22Rv1 (cell line): ENCODE data around the gene UTP11.

Experiments
- H3K27ac ChIP-seq: fragments of 450-650 bp; 2 replicates; pipeline ENCODE4 v1.5.1; 2017
- CTCF ChIP-seq: fragments of 450-650 bp; IDR thresholded peaks from 2 replicates; pipeline ENCODE4 v1.5.1; 2017; ENCODE audit warnings: mild to moderate bottlenecking
- ZFX ChIP-seq: fragments of 450-650 bp; IDR thresholded peaks from 2 replicates; pipeline ENCODE4 v1.6.1; 2017; ENCODE audit warnings: antibody characterized with exemption, borderline replicate concordance

Gene UTP11

DNA sequence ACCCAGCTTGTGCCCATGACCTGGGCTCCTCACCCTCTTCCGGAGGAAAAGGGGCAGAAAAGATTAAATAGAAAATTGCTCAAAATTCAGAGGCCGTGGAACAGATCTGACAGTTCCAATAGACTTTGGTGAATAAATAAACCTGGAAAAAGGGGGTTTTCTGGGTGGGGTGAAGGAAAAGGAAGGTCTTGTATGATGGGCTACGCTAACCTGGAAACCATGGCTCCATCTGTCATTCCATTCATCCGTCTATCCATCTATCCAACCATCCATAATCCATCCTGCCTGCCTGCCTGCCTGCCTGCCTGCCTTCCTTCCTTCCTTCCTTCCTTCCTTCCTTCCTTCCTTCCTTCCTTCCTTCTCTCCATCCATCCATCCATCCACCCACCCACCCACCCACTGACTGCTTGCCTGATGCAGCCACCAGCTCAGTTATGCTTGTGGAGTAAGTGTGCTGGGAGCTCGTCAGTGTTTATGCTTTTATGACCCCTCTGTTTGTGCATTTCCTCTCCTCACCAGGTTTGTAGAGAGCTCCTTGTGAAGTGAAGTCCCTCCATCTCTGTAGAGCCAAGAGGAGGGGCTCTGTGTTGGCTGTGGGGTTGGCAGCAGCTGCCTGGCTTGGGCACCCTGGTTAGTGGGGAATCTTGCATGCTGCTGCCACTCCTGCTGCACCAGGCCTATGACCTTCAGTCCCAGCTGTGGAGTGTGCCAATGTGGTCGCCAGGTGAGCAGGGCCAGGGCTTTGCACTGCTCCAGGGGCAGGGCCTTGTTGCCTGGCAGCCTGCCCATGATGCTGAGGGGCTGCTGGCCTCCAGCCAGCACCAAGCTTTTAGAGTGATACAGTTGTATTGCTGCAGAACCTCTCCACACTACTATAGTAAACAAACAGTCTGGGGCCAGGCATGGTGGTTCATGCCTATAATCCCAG lies 50.1 kb downstream of the UTP11 start:
- no peak for TF ChIP-seq CTCF
- no peak overlapping the region for H3K27ac ChIP-seq

GRCh38 chr1:38063616-38064015 lies 51.1 kb downstream of the UTP11 start:
- no peak for TF ChIP-seq CTCF
- no peak for TF ChIP-seq ZFX
- H3K27ac ChIP-seq = no peak overlapping the region

GRCh38 chr1:38064197-38064903 lies 51.8 kb downstream of the UTP11 start:
- no peak overlapping the region for H3K27ac ChIP-seq
- no peak for TF ChIP-seq ZFX
- TF ChIP-seq CTCF = no peak

- TF ChIP-seq ZFX (no peak), CTCF (no peak)
- H3K27ac ChIP-seq = no peak overlapping the region
These were observed 55.9 kb downstream of the UTP11 start for GRCh38 chr1:38068220-38068979.

- TF ChIP-seq ZFX = no peak
- TF ChIP-seq CTCF = no peak
- H3K27ac ChIP-seq = no peak overlapping the region
These were observed 56.4 kb downstream of the UTP11 start for GRCh38 chr1:38068980-38069340.

- H3K27ac ChIP-seq = no peak overlapping the region
- TF ChIP-seq ZFX (no peak), CTCF (peak; percentile 35)
These were observed 59.0 kb downstream of the UTP11 start for GRCh38 chr1:38071312-38072256.
